Epithelial cell of esophagus (primary cell): Measurements from ENCODE around the gene NTN1.

Experiments
- DNase-seq: peaks from one replicate; pipeline ENCODE4 v3.0.0; 2010; ENCODE audit warnings: low read depth
- H3K4me3 ChIP-seq: 2 replicates; pipeline ENCODE4 v1.5.1; 2011; ENCODE audit warnings: mild to moderate bottlenecking, low read length, control low read depth
- TF ChIP-seq, protein P1 (sequence below): IDR thresholded peaks from 2 replicates; pipeline ENCODE4 v1.5.1; 2011; ENCODE audit warnings: low read depth, mild to moderate bottlenecking, low read length, control low read depth, inconsistent platforms; ENCODE audit not compliant: insufficient read depth; ENCODE audit errors: missing control alignments

Gene NTN1

DNA sequence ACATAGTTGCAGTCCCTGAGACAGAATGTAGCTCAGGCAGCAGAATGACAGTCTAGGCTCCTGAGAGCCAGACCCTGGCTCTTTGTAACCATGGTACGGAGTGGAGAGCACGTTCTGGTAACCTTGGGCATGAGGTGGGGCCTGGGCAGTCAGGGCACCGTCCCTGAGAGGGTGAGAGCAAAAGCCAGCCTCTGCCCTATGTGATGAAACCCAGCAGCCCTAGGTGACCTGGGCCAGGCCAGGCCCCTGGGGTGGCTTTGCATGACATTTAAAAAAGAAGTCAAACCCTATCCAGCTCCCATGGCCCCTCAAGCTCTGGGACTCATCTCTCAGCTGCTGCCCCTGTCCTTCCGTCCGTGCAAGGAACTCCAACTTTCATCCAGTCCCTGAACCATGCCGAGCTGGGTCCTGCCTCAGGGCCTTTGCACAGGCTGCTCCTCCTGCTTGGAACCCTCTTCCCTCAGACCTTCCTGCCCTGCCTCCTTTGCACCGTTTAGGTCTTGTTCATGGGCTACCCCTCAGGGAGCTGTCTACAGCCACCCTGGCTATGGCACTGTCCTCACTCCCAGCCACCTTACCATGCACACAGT lies 188.6 kb downstream of the NTN1 start:
- no peak for DNase-seq
- no peak overlapping the region for H3K4me3 ChIP-seq
- TF ChIP-seq, protein P1, sequence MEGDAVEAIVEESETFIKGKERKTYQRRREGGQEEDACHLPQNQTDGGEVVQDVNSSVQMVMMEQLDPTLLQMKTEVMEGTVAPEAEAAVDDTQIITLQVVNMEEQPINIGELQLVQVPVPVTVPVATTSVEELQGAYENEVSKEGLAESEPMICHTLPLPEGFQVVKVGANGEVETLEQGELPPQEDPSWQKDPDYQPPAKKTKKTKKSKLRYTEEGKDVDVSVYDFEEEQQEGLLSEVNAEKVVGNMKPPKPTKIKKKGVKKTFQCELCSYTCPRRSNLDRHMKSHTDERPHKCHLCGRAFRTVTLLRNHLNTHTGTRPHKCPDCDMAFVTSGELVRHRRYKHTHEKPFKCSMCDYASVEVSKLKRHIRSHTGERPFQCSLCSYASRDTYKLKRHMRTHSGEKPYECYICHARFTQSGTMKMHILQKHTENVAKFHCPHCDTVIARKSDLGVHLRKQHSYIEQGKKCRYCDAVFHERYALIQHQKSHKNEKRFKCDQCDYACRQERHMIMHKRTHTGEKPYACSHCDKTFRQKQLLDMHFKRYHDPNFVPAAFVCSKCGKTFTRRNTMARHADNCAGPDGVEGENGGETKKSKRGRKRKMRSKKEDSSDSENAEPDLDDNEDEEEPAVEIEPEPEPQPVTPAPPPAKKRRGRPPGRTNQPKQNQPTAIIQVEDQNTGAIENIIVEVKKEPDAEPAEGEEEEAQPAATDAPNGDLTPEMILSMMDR = no peak

DNA sequence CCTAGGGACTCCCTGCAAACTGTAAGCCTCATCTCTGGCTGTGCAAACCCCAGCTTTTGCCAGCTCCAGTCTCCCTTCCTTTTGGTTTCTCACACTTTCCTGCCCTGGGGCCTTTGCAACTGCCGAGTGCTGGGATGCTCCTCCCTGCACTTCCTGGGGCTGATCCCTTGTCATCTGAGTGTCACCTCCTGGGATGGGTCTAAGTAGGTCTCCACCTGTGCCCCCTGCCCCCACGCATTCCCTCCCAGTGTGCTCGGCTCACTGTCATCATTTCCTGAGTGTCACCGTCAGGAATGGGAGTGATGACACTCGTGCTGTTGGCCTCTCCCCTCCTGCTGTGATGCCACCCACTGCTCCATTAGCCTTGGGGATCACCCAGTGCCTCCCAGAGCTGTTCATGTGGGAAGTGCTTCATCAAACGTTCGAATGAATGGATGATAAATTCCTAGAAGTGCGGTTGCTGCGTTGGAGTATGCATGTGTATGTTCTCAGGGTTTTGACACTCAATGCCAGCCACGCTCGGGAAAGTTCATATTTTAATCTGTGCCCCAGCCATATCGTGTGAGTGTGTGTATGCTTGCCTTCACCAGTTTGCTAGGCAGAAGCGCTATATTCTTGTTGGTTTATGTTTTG lies 189.9 kb downstream of the NTN1 start:
- no peak for DNase-seq
- TF ChIP-seq, protein P1 = no peak

DNA sequence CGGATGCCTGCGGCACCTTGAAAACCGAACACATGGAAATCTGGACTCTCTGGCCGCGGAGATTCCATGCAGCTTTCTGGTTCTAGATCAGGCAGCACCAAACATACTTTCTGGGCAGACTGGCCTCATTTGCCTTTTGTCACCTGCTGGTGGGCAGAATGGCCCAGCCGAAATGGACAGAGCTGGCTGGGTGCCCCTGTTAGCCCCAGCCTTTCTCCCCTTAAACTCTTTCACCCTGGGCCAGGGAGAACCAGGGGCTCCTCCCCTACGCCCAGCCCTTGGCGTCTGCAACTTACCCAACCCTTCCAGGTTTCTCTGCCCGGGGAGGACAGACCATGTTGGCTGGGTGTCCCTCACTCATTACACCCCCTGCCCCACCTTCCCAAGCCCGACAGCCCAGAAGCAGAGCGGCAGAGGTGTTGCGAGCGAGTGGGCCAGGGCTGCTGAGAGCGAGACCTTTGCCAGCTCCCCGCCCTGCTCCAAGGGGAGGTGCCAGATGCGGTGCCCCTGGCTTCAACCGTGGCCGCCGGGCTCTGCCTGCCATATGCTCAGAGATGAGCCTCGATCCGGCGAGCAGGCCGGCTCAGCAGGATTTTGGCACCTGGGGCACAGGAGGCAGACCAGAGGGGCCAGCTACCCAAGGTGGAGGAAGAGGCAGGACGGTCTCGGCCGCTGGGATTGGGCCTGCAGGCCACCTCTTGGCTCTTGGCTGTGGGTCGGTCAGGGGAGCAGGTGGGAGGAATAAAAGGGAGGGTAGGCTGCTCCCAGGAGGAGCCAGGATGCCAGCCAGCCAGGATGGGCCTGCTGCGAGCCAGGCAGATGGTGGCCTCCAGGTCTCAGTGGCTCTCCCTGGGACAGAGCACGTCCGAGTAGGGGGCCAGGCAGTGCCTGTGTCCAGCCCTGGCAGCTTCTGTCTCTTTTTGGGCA lies 191.3 kb downstream of the NTN1 start:
- TF ChIP-seq, protein P1 = no peak
- DNase-seq = no peak
- no peak overlapping the region for H3K4me3 ChIP-seq

More for the DNA sequence above, 189.9 kb downstream of the NTN1 start:
- H3K4me3 ChIP-seq = no peak overlapping the region

DNA sequence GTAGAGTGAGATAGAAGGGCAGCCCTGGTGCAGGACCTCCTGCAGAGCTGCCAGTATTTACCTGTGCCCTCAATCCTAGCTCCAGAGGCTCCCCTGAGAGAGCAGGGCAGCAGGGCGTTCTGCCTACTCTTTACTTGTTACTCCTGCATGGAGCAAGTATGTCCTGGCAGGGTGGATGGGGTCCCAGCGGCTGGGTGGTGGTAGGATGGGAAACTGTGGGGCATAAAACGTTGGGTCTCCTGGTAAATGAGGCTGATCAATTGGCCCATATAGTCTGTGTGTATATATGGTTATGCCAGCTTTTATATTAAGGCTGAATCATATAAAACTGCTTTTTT lies 192.0 kb downstream of the NTN1 start:
- DNase-seq = no peak
- H3K4me3 ChIP-seq = no peak overlapping the region
- TF ChIP-seq, protein P1 = no peak

DNA sequence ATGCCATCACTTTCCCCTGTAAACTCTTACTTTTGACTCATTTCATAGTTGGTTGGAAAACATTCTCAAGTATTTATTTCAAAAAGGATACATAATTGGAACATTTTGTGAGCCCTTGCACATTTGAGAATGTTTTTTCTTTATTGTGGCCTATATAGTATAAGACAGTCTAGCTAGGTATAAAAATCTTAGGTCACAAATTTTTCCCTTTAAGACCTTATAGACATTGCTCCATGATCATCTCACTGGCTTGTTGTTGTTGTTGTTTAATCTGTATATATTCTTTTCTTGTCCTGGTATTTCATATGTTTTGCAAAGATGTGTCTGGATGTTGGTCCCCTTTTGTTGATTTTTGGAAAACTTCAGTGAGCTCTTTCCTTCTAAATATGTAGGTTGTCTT lies 194.2 kb downstream of the NTN1 start:
- no peak for DNase-seq
- H3K4me3 ChIP-seq = no peak overlapping the region
- TF ChIP-seq, protein P1 = no peak

DNA sequence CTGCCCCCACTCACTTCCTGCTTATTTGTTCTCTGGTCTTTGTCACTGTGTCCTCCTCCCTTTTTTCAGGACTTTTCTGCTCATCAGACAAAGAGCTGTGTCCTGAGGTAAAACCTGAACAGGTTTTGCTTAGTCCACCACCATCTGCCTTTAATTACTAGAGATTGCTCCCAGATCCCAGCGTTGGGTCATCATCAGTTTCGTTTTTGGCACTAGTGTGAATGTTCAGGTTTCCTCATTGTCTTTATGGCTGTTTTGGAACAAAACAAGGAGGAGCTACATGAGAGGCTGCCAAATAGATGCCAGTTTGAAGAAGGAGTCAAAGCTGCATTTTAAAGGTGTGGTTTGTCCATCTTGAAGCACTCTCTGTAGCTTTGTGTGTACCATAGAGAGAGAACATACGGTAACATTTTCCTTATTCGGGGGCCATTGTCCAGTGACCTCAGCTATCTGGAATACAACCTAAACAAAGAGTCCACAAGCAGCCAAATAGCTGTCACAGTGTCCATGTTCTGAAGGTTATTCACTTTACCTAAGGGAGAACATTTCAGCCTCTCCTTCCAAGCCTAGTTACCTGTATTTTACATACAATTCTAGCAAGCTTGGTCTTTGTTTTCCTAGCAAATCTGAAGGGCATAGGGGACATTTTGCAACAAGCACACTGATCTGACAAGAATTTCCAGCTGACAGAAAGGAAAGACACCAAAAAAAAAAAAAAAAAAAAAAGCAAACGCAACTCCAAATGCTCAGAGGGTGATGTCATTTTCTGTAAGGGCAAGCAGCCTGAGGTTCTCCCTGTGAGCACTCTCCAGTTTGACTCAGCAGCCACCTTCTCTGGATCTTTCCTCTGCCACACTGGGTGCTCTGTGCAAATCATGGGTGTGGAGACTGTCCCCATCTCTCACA lies 196.1 kb downstream of the NTN1 start:
- TF ChIP-seq, protein P1 = no peak
- no peak overlapping the region for H3K4me3 ChIP-seq

More for the DNA sequence above, 196.1 kb downstream of the NTN1 start:
- DNase-seq = peak; percentile 59
